Stimulated activated naive CD4-positive, alpha-beta T cell (primary cell): Measurements from ENCODE around the gene MTREX.
A peak's percentile ranks its signal among the peaks of the same experiment; 100 is the strongest.

Source experiments
- DNase-seq, 6 experiments: peaks; one replicate each; lab custom pipeline; 2025; lab: John Stamatoyannopoulos, UW

The MTREX gene

DNA sequence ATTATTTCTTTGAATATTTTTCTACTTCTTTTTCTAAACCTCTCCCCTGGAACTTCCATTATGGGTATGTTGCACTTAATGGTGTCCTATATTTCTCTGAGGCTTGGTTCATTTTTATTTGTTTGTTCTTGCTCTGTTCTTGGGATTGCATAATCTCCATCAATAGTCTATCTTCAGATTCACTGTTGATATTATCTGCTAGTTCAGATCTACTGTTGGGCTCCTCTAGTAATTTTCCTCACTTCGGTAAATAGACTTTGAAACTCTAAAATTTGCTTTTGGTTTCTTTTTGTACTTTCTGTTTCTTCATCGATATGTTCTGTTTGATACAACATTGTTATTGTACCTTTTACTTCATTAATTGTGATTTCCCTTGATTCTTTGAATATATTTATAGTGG, 76.3 kb downstream of the MTREX start:
- no peak for DNase-seq

DNA sequence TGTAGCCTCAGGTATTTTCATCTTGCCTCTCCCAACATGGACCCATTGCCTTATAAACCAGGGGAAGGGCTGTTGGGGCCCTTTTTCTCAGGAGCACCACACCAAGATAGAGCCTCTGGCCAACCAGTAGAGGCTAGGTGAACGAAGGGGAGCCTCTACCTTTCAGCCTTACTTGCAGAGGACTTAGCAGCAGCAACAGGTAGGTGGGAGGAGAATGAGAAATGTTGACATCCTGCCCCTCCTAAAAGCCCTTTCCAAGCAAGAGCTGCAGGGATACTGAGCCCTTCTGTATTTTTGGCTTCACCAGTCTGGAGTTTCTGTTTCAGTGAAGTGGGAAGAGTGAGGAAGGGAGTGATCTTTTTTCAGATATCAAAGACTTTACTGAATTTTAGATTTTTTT, 77.4 kb downstream of the MTREX start:
- no peak for DNase-seq

DNA sequence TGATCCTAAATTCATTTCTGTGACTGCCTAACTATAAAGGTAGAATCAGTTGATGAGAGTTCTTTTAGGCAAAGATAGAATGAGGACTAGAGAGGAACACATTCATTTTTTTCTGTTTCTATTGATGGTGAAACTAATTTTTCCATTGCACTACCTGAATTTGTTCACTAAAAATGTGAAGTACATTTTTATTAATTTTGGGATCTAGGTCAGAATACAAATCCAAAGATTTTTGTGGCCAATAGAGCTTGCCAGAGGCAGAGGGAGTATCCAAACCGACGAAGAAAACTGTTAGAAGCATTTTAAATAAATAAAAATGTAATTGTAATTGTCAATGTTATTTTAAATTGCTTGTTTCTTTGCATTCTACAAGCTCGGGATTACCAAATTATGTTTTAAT, 78.1 kb downstream of the MTREX start:
- DNase-seq, result no peak

DNA sequence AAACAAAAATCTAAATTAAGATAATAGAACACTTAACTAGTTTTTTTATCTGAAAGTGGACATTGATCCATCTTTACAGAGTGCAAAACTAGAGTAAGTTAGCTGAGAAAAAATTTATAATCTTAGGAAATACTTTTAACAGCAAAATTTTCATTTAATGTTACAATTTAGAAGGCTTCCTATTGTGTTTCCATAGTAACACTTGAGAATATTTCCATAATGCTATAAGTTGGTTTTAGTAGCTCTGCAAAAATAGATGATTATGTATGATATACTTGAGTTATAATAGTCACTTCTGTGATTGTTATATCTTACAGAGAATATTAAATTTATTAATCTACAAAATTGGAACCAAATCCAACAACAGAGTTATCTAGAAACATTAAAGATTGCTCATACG, 78.6 kb downstream of the MTREX start:
- DNase-seq, result no peak

DNA sequence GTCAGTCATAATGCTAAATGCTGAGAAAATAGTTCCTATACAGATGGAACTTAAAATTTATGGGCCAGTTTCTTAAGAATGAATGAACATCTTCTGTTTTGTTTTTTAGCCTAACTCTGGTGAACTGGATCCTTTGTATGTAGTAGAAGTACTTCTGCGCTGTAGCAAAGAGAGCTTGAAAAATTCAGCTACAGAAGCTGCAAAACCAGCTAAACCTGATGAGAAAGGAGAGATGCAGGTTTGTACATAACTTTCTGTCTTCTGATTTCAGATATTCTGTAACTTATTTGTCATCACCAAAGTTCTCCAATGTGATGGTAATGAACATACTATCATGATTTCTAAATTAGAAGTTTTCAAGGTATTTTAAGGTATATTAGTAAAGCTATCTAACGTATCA, 80.1 kb downstream of the MTREX start:
- DNase-seq, result no peak

DNA sequence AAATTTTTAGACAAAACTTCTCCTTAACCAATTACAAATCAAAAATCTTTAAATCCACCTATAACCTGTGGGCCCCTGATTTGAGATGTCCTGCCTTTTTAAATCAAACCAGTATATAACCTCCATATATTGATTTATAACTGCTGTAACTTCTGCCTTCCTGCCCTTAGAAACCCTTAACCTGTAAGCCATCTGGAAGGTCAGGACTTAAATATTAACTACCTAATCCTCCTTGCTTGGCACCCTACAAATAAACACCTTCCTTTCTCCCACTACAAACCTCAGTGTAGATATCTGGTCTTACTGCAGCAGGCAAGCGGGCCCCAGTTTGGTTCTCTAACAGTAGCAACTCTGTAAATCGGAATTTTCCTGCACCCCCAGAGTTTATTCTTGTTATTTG, 83.9 kb downstream of the MTREX start:
- DNase-seq, result no peak

DNA sequence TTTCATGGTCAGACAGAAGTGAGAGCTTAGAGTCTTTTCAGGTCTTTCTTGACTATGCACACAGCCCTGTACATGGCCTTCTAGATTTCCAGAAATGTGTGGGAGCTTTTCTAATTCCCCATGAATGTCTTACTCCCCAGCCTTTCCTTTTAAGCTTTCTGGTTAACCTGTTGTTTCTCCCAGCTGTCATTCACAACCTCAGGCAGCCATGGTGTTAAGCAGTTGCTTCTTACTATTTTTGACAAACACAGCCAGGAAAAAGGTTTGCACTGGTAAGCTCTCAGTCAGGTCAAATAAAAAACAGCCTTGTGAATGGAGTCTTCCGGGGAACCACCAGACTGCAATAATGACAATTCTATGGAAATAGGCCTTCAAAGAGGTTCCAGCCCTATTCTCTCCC, 84.9 kb downstream of the MTREX start:
- no peak for DNase-seq

DNA sequence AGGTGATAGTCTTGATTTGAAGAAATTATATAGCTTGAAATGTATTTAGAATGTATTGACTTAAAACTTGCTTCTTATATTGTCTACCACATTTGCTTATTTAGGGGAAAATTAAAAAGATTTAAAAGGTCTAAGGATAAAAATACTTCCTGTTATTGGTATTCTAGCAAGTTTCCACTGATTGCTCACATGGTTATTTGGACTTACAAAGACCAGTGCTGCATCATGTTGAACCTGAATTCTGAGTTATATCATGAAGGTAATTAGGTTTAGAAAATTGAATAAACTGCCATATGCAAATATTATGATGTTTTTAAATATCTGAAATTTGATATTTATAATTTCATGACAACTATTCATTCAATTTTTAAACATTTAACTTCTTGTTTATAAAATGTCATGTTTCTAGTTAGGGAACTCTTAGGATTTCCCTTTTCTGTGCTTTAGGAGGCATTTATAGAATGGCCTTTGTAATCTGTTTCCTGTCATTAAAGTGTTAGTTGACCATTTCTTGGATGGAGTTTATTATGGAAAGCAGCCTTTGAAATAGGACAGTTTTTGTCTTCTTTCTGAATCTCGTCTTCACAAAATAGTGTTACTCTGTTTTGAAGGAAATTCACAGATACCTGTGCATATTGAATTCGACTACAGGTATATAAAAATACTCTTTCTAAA, 85.8 kb downstream of the MTREX start:
- DNase-seq, result no peak

DNA sequence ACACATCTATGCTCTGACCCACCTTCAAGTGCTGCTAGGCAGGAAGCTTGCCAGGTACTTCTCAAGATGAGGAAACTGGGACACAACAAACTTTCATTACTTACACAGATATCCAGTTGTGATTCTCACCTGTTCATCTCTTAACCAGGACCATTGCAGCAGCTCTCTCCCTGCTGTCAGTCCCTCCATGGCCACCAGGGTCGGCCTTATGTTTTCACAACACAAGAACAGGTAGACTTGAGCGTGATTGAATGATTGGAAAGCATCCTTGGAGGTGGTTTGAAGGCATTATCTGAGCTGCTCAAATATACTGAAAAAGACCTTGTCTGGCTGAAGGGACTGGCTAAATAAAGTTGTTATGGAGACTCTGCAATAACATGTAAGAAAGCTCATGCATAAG, 94.4 kb downstream of the MTREX start:
- DNase-seq, result no peak

DNA sequence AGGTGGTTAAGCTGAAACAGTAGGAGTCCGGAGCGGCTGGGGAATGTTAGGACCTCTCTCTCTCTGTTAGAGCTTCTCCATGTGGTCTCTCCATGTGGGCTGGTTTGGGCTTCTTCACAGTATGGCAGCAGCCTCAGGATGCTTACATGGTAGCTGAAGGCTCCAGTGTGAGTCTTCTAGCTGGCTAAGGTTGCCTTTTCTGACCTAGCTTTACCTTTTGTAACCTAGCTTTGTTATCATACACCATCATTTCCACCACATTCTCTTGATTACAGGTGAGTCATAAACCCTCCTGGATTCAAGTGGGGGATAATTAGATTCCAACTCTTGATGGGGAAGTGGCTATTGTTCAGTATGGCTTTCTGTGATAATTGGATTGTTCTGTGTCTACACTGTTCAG, 98.5 kb downstream of the MTREX start:
- no peak for DNase-seq

DNA sequence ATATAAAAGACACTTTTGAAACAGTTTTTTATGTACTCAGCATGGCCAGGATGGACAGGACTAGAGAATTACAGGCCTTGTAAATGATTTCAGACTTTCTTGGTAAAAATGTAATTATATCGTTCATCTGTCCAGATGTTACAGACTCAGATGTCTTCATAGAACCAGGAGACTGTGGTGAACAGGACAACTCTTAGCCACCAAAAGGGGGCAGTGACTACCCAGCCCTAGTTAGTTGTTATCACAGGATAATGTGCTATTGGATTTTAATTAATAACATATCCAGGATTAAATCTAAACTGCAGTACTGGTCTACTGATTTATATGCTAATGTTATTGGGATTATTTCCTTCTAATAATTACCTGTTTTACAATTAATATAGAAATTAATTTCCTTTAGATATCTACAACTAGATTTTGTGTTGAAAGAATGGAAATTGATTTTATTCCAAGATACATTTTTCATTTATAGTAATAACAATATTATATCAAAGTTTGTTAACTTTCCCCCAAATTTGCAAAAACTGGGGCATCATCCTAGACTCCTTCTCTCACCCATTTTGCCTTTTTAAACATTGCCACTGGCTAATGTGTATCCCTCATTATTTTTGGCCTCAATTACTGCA, 99.4 kb downstream of the MTREX start:
- peak in 2 of 6 experiments; percentile 12 to 20 for DNase-seq

DNA sequence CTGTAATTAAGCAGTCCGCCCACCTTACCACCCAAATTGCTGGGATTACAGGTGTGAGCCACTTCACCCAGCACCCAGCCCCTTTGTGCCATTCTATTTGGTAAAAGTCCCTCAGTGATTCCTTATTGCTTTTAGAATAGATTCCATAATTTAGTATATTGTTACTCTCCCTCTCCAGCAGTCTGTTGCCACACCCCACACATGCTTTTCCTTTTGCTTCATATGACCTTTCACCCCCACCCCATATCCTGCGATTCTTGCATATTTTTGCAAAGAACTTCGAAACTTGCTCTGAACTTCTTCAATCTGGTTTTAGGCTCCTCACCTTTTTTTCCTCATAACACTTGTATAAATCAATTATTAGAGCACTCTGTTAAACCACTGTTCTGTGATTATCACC, 100.2 kb downstream of the MTREX start:
- DNase-seq, result no peak

DNA sequence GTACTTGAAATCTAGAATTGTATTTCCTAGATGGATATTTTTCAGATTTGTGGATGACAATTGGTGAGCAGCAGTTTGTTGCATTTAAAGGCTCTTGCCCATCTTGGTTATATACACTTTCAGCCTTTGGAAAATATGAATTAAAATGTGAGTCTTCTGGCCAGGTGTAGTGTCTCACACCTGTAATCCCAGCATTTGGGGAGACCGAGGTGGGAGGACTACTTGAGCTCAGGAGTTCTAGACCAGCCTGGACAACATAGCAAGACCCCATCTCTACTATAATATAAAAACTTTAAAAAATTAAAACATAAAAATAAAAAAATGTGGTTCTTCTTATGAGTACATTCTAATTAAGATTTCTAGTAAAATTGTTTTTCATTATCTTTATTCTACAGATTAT, 102.0 kb downstream of the MTREX start:
- DNase-seq, result no peak

DNA sequence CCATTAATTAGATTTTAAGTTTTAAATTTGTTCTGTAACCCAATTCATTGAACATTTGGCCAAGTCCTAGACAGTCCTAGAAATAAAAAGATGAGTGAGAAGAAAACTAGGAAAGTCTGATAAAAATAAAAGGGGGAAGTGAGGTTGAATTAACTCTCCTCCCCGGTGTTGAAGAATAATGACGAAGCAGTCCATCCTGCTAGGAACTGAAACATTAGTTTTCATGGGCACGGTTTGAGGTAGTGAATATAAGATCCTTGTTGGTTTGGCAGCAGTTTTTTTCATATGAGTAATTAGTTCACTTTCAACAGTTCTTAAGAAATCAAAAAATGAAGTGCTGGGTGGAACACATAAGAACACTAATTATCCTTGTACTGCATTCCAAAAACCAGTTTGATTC, 103.1 kb downstream of the MTREX start:
- DNase-seq, result no peak

DNA sequence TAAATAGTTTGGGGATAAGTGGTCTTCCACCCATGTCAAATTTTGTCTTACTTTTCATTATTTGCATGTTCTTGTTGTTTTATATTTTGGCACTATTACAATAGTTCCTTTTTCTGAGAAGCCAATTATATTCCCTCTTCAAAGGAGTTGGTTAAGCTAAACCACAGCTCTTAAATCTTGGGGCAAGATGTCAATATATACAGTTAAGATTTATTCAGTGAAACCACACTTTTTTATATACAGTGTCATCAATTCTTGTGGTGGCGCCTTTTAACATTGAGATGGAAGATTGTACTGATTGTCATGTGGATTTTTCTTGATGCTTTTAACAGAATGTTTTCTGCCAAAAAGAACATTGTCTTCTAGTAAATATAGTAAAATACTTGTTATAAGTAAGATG, 104.1 kb downstream of the MTREX start:
- peak in 2 of 6 experiments; percentile 11 to 32 for DNase-seq

DNA sequence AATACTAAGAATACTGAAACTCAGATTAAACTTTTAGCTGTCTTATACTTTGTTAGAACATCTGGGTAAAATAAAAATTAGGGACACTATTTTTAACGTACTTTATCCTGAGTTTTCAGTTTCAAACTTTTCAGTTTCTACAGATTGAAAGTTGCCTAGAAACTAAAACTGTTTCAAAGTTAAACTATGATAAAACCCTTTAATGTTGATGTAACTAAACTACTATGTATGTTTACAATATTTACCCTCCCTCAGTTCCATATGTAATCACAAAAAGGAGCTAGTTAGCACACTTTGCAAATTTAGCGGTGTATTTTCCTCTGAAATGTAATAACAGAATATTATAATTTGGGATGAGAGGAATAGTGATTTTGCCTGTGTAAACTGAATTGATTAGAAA, 105.9 kb downstream of the MTREX start:
- DNase-seq, result no peak

DNA sequence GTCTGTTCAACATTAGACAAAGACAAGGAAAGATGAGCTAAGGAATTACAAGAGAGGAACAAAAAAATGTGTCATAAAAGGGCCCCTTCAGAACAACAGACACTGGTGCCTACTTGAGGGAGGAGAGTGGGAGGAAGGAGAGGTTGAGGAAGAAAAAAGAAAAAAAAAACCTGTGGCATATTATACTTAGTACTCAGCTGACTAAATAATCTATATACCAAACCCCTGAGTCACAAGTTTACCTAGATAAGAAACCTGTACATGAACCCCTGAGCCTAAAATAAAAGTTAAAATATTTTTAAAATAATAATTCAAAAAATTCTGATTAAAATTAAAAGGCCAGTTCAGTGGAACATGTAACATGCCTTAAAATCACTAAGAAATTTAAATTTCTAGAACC, 107.3 kb downstream of the MTREX start:
- no peak for DNase-seq

DNA sequence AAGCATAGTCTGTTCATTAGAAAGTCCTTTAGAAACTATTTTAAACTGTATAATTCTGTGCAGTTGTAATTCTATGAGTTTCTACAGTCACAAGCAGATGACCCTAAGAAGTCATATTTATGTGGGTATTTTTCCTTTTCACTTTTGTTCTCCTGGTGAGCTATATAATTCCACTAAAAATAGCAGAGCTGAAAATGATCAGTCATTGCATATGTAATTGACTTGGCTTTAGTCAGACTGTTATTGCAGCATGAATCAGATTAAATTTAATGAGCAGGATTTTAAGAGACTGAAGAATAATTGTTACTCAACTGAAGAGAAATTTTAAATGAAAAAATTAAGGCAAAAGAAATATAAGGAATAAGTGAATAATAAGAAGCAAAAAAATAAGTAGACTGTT, 108.5 kb downstream of the MTREX start:
- no peak for DNase-seq

DNA sequence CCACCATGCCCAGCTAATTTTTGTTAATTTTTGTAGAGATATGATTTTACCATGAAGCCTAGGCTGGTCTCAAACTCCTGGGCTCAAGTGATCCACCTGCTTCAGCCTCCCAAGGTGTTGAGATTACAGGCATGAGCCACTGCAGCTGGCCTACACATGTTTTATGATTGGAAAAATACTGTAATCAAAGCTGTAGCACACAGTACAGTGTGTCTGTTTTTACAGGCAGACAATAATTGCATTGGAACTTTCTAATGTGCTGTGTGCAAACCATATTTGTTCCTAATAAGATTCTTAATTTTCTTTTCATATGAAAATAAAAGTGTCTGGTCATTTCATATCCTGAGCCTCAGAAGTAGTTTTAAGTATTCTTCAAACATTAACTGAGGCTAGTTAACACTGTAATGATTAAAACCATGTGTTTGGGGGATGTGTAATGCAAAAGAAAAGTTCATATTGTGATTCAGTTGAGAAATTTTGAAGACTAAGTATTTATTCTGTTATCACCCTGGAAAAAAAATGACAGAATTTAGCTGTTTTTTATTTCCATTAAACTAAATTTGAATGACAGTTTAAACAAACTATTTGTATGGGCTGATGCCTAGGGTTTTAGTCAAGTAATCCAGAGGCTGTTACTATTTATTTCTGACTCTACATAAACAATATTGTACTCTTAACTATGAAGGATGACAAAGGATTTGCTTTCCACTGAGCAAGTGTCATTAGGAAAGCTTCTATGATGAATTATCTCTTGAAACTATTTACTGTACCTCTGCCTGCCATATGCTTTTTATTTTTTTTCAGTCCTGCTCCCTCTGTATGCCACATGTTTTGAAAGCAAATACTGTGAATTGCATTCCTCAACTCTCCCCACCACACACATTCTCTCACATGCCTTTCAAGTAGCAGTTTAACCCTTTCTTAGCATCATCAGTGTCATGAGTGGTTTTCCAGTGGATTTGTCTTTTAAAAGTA, 111.5 kb downstream of the MTREX start:
- no peak for DNase-seq

DNA sequence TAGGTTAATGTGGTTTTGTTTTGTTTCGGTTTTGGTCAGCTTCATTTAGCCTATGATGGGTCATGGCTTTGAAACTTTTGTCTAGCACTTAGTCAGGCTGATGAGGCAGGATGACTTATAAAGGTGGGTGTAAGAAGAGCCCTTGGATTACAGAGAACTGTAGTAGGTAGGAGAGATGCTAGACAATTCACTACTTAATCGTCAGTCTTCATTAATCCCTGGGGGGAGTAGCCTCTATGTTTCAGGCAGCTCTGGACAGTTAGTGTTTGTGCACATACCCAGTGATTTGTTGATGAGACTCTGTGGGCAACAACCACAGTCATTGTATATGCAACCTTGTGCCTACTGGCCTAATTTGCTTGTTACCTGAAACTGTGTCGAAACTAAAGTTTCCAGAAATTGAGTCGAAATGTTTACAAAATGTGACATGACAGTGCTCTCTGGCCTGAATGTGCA, 113.3 kb downstream of the MTREX start:
- DNase-seq, result no peak

DNA sequence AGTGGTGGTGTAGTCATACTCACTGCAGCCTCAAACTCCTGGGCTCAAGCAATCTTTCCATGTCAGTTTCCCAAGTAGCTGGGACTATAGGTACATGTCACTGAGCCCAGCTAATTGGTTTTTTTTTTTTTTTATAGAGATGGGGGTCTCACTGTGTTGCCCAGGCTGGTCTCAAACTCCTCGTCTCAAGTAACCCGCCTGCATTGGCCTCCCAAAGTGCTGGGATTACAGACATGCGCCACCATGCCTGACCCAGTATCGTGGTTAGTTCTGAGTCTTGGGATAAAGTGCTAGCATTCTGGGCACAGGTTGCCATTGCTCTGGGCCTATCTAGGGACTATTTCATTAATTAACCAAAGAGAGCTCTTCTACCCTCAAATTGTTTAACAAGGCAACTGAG, 118.7 kb downstream of the MTREX start:
- DNase-seq, result no peak

DNA sequence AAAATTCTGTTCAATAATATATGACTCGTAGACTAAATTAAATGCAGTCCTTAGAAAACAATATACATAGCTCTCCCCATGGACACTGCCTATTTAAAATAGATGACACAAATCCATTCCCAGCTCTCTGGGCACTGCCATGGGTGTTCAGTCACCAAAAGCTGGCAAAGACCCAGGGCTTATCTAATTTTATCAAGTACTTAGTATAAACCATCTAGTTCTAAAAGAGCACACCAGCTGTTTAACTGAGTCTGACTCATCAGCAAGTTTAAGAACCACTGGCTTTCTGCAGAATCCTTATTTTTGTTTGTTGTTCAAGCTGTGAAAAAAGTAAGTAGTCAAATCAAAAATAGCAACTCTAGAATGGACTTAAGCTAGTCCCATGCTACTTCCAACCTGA, 119.4 kb downstream of the MTREX start:
- no peak for DNase-seq

DNA sequence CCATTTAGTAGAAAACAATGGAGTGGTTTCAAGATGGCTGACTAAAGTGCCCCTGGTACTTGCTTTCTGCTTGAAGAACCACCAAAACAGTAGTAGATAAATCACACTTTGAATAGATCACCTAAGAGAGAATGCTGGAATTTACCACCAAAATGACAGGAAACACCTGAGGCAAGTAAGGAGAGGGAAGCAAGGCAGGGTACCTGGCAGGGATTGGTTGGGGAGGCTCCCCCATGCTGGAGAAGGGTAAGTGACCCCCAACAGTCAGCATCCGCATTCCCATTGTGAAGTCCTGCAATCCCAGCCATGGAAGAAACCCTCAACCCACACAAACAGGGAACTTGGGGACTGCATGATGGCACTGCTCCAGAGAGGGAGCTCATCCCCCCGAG, 121.4 kb downstream of the MTREX start:
- DNase-seq, result no peak
